Hepatocyte (in vitro differentiated cells): Measurements from ENCODE around the gene SORBS2. TPM values are rescaled to one million over a fixed set of nuclear protein-coding genes. Genes with fewer than 3 reads are reported as not detected.

Experiments
- DNase-seq: peaks from one replicate; pipeline ENCODE4 v3.0.0-alpha.2; 2016; ENCODE audit warnings: low spot score
- H2AFZ ChIP-seq: fragments of 200-600 bp; sonication (generic); 2 replicates; pipeline ENCODE4 v1.6.0; 2016; ENCODE audit warnings: antibody characterized with exemption, mild to moderate bottlenecking
- H3K27ac ChIP-seq: fragments of 200-600 bp; sonication (generic); 2 replicates; pipeline ENCODE4 v1.5.1; 2016; ENCODE audit warnings: mild to moderate bottlenecking
- H3K27me3 ChIP-seq: fragments of 200-600 bp; sonication (generic); 2 replicates; pipeline ENCODE4 v1.6.1; 2016
- H3K36me3 ChIP-seq: fragments of 200-600 bp; sonication (generic); replicated peaks from 2 replicates; pipeline ENCODE4 v1.5.1; 2016; ENCODE audit warnings: low read depth; ENCODE audit not compliant: insufficient read depth
- H3K4me1 ChIP-seq: fragments of 200-600 bp; sonication (generic); 2 replicates; pipeline ENCODE4 v1.5.1; 2016; ENCODE audit warnings: mild to moderate bottlenecking, moderate library complexity; ENCODE audit not compliant: insufficient read depth
- H3K4me2 ChIP-seq: fragments of 200-600 bp; sonication (generic); 2 replicates; pipeline ENCODE4 v1.6.0; 2016
- H3K4me3 ChIP-seq: fragments of 200-600 bp; sonication (generic); 2 replicates; pipeline ENCODE4 v1.5.1; 2016; ENCODE audit warnings: mild to moderate bottlenecking
- H3K79me2 ChIP-seq: fragments of 200-600 bp; sonication (generic); 2 replicates; pipeline ENCODE4 v1.6.0; 2017; ENCODE audit warnings: mild to moderate bottlenecking
- H3K9me2 ChIP-seq: fragments of 200-600 bp; sonication (generic); replicated peaks from 2 replicates; pipeline ENCODE4 v1.6.0; 2017; ENCODE audit warnings: mild to moderate bottlenecking; ENCODE audit not compliant: insufficient read depth
- H3K9me3 ChIP-seq: fragments of 200-600 bp; sonication (generic); 2 replicates; pipeline ENCODE4 v1.5.1; 2016; ENCODE audit warnings: low read depth, mild to moderate bottlenecking
- H4K20me1 ChIP-seq: fragments of 200-600 bp; sonication (generic); 2 replicates; pipeline ENCODE4 v1.6.0; 2016; ENCODE audit warnings: mild to moderate bottlenecking; ENCODE audit not compliant: insufficient read depth, poor library complexity, severe bottlenecking
- EZH2 ChIP-seq: fragments of 200-600 bp; sonication (generic); IDR thresholded peaks from 2 replicates; pipeline ENCODE4 v1.6.1; 2016; ENCODE audit warnings: antibody characterized with exemption, mild to moderate bottlenecking, borderline replicate concordance
- EZH2phosphoT487 ChIP-seq: fragments of 200-600 bp; sonication (generic); IDR thresholded peaks from one replicate; pipeline ENCODE4 v1.6.1; 2018; ENCODE audit warnings: antibody characterized with exemption, mild to moderate bottlenecking, low read depth, moderate library complexity; ENCODE audit not compliant: unreplicated experiment, severe bottlenecking
- WGBS: methylation state at CpG from one replicate; pipeline ENCODE4 v1.1.6; 2016; ENCODE audit warnings: low lambda C conversion rate; ENCODE audit errors: missing lambda C conversion rate; 5-methylcytosine and 5-hydroxymethylcytosine counted together
- polyA plus RNA-seq: library from polyadenylated mRNA; unstranded; fragments of >200 nt; fragmentation: Nextera tagmentation; extraction: Ambion mirVana; gene quantifications from 2 replicates; pipeline ENCODE4 v1.2.1, GENCODE V29; 2016
- total RNA-seq: library from RNA; depleted of rRNA; stranded (reverse); fragments of >200 nt; gene quantifications from 2 replicates; pipeline ENCODE4 v1.2.3, GENCODE V29; 2014
- TF ChIP-seq, protein P1 (sequence below): fragments of 200-600 bp; sonication (generic); IDR thresholded peaks from 2 replicates; pipeline ENCODE4 v1.5.1; 2016; ENCODE audit warnings: antibody characterized with exemption, mild to moderate bottlenecking; ENCODE audit not compliant: poor library complexity

The SORBS2 gene
- total and polyA plus RNA-seq, 2 experiments from 2014 or later, result 43.4 to 52.1 TPM

DNA sequence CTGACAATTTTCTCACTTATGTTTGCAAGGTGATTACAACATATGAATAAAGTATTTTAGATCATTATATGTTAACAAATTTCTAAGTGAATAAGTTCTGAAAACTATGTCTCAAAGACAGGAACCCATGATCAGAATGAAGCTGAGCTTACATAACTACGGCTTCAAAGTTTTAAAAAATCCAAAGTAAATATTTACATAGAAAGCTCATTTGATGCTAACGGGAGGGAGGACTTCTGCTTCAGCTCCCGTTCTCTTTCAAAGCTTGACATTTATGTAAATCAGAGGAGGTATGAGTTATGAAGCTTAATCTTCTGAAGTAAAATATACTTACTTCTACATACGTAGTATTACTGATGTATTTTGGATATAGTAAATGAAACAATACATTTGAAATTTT, 203.8 kb downstream of the SORBS2 start:
- H3K4me1 ChIP-seq, result no peaks in the 10 kb centered on the region
- 42% methylated on average over 4 of the region's 4 CpGs for WGBS
- no peak overlapping the region for H3K27ac ChIP-seq
- no peak overlapping the region for H2AFZ ChIP-seq
- H3K9me2 ChIP-seq, result no peaks in the 10 kb centered on the region
- H3K79me2 ChIP-seq, result no peaks in the 10 kb centered on the region
- DNase-seq, result no peak
- H3K4me3 ChIP-seq, result no peak overlapping the region
- no peaks in the 10 kb centered on the region for H3K9me3 ChIP-seq
- TF ChIP-seq, protein P1, sequence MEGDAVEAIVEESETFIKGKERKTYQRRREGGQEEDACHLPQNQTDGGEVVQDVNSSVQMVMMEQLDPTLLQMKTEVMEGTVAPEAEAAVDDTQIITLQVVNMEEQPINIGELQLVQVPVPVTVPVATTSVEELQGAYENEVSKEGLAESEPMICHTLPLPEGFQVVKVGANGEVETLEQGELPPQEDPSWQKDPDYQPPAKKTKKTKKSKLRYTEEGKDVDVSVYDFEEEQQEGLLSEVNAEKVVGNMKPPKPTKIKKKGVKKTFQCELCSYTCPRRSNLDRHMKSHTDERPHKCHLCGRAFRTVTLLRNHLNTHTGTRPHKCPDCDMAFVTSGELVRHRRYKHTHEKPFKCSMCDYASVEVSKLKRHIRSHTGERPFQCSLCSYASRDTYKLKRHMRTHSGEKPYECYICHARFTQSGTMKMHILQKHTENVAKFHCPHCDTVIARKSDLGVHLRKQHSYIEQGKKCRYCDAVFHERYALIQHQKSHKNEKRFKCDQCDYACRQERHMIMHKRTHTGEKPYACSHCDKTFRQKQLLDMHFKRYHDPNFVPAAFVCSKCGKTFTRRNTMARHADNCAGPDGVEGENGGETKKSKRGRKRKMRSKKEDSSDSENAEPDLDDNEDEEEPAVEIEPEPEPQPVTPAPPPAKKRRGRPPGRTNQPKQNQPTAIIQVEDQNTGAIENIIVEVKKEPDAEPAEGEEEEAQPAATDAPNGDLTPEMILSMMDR, result no peak
- no peak for TF ChIP-seq EZH2
- TF ChIP-seq EZH2phosphoT487, result no peak
- H3K4me2 ChIP-seq, result no peak overlapping the region
- H3K36me3 ChIP-seq, result no peaks in the 10 kb centered on the region
- H3K27me3 ChIP-seq, result no peaks in the 10 kb centered on the region
- no peaks in the 10 kb centered on the region for H4K20me1 ChIP-seq

DNA sequence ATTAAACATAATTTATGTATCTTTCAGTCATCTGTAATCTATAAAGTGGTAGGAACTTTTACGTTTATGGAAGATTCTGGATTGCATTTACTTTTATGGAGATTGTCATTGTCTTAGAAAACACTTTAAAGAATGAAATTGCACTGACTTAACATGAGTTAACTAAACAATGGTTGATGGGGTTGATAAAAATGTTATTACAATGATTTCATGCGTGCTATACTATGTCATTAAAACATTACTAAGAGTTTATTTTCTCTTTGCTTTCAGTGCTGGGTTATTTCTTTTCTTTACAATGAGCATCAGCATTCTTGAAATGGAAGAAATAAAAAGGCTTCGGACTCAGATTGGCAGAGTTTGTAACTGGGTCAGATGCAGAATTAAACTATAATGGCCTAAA, 209.6 kb downstream of the SORBS2 start:
- Histone ChIP-seq H3K9me3 (no peaks in the 10 kb centered on the region), H3K4me3 (no peak overlapping the region), H2AFZ (no peak overlapping the region), H3K4me1 (no peaks in the 10 kb centered on the region), H3K9me2 (no peaks in the 10 kb centered on the region), H3K36me3 (no peaks in the 10 kb centered on the region), H4K20me1 (no peaks in the 10 kb centered on the region), H3K4me2 (no peak overlapping the region), H3K27me3 (no peaks in the 10 kb centered on the region), H3K79me2 (no peaks in the 10 kb centered on the region), H3K27ac (no peak overlapping the region)
- no peak for DNase-seq
- TF ChIP-seq EZH2phosphoT487, result no peak
- TF ChIP-seq, protein P1, result no peak
- no peak for TF ChIP-seq EZH2
- WGBS, result 71% methylated on average over 3 of the region's 3 CpGs

DNA sequence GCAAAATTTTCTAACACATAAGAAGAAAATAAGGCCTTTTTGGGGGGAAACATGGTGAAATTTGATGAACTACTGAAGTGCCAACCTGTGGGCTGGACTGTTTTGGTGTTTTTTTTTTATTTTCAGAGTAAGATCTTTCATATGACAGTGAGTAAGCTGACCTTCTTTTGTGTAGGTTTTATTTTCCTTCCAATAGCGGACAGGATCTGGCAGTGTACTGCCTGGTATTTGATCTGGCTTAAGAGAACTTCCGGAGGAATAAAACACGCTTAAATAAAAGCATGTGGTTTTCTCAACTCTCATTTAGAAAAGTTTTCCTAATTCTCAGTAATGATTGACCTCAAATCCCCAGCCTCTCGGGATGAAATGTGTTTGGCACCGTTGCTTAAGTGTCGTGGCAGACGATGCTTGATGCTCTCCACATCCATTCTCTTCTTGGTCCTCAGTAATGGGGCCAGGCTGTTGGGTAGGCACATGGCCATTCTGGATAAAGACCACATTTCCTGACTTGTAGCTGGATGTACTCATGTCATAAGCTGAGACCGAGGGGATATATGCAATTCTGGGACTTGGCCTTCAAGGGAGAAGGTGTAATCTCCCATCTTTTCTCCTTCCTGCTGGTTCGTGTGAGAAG, 211.1 kb downstream of the SORBS2 start:
- no peaks in the 10 kb centered on the region for H3K4me1 ChIP-seq
- TF ChIP-seq EZH2phosphoT487 (no peak), EZH2 (no peak)
- TF ChIP-seq, protein P1, result no peak
- H4K20me1 ChIP-seq, result no peaks in the 10 kb centered on the region
- H3K36me3 ChIP-seq, result no peaks in the 10 kb centered on the region
- no peak overlapping the region for H2AFZ ChIP-seq
- DNase-seq, result no peak
- no peak overlapping the region for H3K27ac ChIP-seq
- no peak overlapping the region for H3K4me3 ChIP-seq
- WGBS, result 71% methylated on average over 9 of the region's 9 CpGs
- H3K27me3 ChIP-seq, result no peaks in the 10 kb centered on the region
- H3K4me2 ChIP-seq, result no peak overlapping the region
- no peaks in the 10 kb centered on the region for H3K9me2 ChIP-seq
- H3K9me3 ChIP-seq, result no peaks in the 10 kb centered on the region
- H3K79me2 ChIP-seq, result no peaks in the 10 kb centered on the region
